PC-9 (cell line): ENCODE data around the gene MOGAT1. TPM values are rescaled to one million over a fixed set of nuclear protein-coding genes. Genes with fewer than 3 reads are reported as not detected.

Experiments
- BruUV-seq: library from RNA; stranded (reverse); fragments of 400-500 nt; replicated peaks from 2 replicates; lab custom pipeline; 2021; lab: Mats Ljungman, UMichigan
- CTCF ChIA-PET: fragments of 300-600 bp; sonication (Branson Sonifier 250); formaldehyde crosslinking; loops from one replicate; lab custom pipeline; 2022; ENCODE audit warnings: antibody characterized with exemption; lab: Charles Lee
- POLR2A ChIA-PET: fragments of 300-600 bp; sonication (Branson Sonifier 250); formaldehyde crosslinking; loops from one replicate; lab custom pipeline; 2022; ENCODE audit warnings: antibody characterized with exemption; ENCODE audit not compliant: unreplicated experiment; lab: Charles Lee
- DNase-seq, 2 experiments: peaks; one replicate each; pipeline versions ENCODE4 v3.0.0 to v3.0.0-alpha.2; 2015 to 2022; ENCODE audit warnings: mixed read lengths in 1 of 2
- H2AFZ ChIP-seq: fragments of 200-600 bp; sonication (generic); 2 replicates; pipeline ENCODE4 v1.8.1; 2017; ENCODE audit warnings: antibody characterized with exemption
- H3F3A ChIP-seq: fragments of 200-600 bp; sonication (generic); 2 replicates; pipeline ENCODE4 v1.8.1; 2017; ENCODE audit warnings: antibody characterized with exemption, mild to moderate bottlenecking, low read depth; ENCODE audit not compliant: insufficient read depth
- H3K27ac ChIP-seq: fragments of 200-600 bp; sonication (generic); 2 replicates; pipeline ENCODE4 v1.6.1; 2016; ENCODE audit warnings: mixed run types
- H3K27me3 ChIP-seq: fragments of 200-600 bp; sonication (generic); 2 replicates; pipeline ENCODE4 v1.6.1; 2016; ENCODE audit warnings: low read depth, mixed run types; ENCODE audit not compliant: insufficient read depth
- H3K36me3 ChIP-seq: fragments of 200-600 bp; sonication (generic); 2 replicates; pipeline ENCODE4 v1.6.1; 2016; ENCODE audit warnings: low read depth, mixed run types
- H3K4me1 ChIP-seq: fragments of 200-600 bp; sonication (generic); replicated peaks from 2 replicates; pipeline ENCODE4 v1.6.1; 2016; ENCODE audit warnings: mixed run types; ENCODE audit not compliant: insufficient read depth
- H3K4me2 ChIP-seq: fragments of 200-600 bp; sonication (generic); 2 replicates; pipeline ENCODE4 v1.6.1; 2017; ENCODE audit warnings: mixed run types
- H3K4me3 ChIP-seq: fragments of 200-600 bp; sonication (generic); 2 replicates; pipeline ENCODE4 v1.6.1; 2016; ENCODE audit warnings: mixed run types
- H3K79me2 ChIP-seq: fragments of 200-600 bp; sonication (generic); 2 replicates; pipeline ENCODE4 v1.6.1; 2017; ENCODE audit warnings: low read depth, mixed run types
- H3K9me2 ChIP-seq: fragments of 200-600 bp; sonication (generic); 2 replicates; pipeline ENCODE4 v1.8.1; 2017; ENCODE audit warnings: mild to moderate bottlenecking; ENCODE audit not compliant: insufficient read depth
- H3K9me3 ChIP-seq: fragments of 200-600 bp; sonication (generic); 2 replicates; pipeline ENCODE4 v1.8.1; 2016; ENCODE audit warnings: low read depth; ENCODE audit not compliant: insufficient read depth
- H4K20me1 ChIP-seq: fragments of 200-600 bp; sonication (generic); 2 replicates; pipeline ENCODE4 v1.8.1; 2017; ENCODE audit not compliant: insufficient read depth
- CTCF ChIP-seq: fragments of 200-600 bp; sonication (generic); conservative IDR thresholded peaks from 2 replicates; pipeline ENCODE4 v1.6.1; 2017; ENCODE audit warnings: mixed run types, antibody characterized with exemption, mild to moderate bottlenecking, moderate library complexity
- EZH2 ChIP-seq: fragments of 200-600 bp; sonication (generic); IDR thresholded peaks from 2 replicates; pipeline ENCODE4 v1.8.0; 2017; ENCODE audit warnings: antibody characterized with exemption, low read depth
- intact Hi-C: fragments of 100-400 bp; cut with micrococcal nuclease; formaldehyde crosslinking; loops from one replicate; pipeline ENCODE4 v1.10.0; 2022; ENCODE audit not compliant: unreplicated experiment
- total RNA-seq: library from RNA; stranded (reverse); gene quantifications from 2 replicates; pipeline ENCODE4 v1.2.3, GENCODE V29; 2021

The MOGAT1 gene
- total RNA-seq, 1 experiment from 2014 or later = 0.35 TPM

GRCh38 chr2:222747526-222748160, 76.2 kb downstream of the MOGAT1 start:
- POLR2A ChIA-PET = no interaction called here
- Histone ChIP-seq H3K79me2 (no peaks in the 10 kb centered on the region), H3K27ac (no peak overlapping the region), H3K9me3 (no peaks in the 10 kb centered on the region), H3K9me2 (no peaks in the 10 kb centered on the region), H2AFZ (no peak overlapping the region), H3K4me3 (no peak overlapping the region), H3K4me1 (no peaks in the 10 kb centered on the region), H3K36me3 (no peaks in the 10 kb centered on the region), H3F3A (no peaks in the 10 kb centered on the region; the same call in 1 of the 2 replicates), H3K4me2 (no peak overlapping the region), H3K27me3 (no peaks in the 10 kb centered on the region), H4K20me1 (no peaks in the 10 kb centered on the region)
- CTCF ChIA-PET = no interaction called here
- intact Hi-C loops = no loop called here
- DNase-seq = no peak
- TF ChIP-seq EZH2 (no peak), CTCF (no peak)
- no TSS peak for BruUV-seq

GRCh38 chr2:222750533-222750932, 79.1 kb downstream of the MOGAT1 start:
- Histone ChIP-seq H3K9me3 (no peaks in the 10 kb centered on the region), H3F3A (peaks cover 6% of the 10 kb centered on the region; the same call in 1 of the 2 replicates), H3K4me1 (peaks cover 6% of the 10 kb centered on the region), H3K27ac (no peak overlapping the region), H2AFZ (no peak overlapping the region), H3K27me3 (no peaks in the 10 kb centered on the region), H3K4me2 (no peak overlapping the region), H3K4me3 (no peak overlapping the region), H3K79me2 (no peaks in the 10 kb centered on the region), H3K9me2 (no peaks in the 10 kb centered on the region), H4K20me1 (no peaks in the 10 kb centered on the region), H3K36me3 (no peaks in the 10 kb centered on the region)
- TF ChIP-seq EZH2 (no peak), CTCF (no peak)
- intact Hi-C loops = no loop called here
- POLR2A ChIA-PET = interaction anchor here (0.6 kb wide), 2 partner anchors 133 to 175 kb away, joined by 3 read pairs; no protein-coding TSS in a partner anchor
- CTCF ChIA-PET = interaction anchor here (0.6 kb wide), 1 partner anchor 40 kb away, joined by 3 read pairs; no protein-coding TSS in a partner anchor
- no peak for DNase-seq
- BruUV-seq = no TSS peak

- peaks cover 13% of the 10 kb centered on the region for H3K4me1 ChIP-seq
- H3K9me2 ChIP-seq = no peaks in the 10 kb centered on the region
- H3K27ac ChIP-seq = no peak overlapping the region
- no peaks in the 10 kb centered on the region for H4K20me1 ChIP-seq
- H3F3A ChIP-seq = peaks cover 13% of the 10 kb centered on the region; the same call in 1 of the 2 replicates
- no peak overlapping the region for H3K4me3 ChIP-seq
- CTCF ChIA-PET = interaction anchor here (0.6 kb wide), 1 partner anchor 799 kb away, joined by 4 read pairs; no protein-coding TSS in a partner anchor
- H3K36me3 ChIP-seq = no peaks in the 10 kb centered on the region
- H3K79me2 ChIP-seq = no peaks in the 10 kb centered on the region
- POLR2A ChIA-PET = no interaction called here
- no peaks in the 10 kb centered on the region for H3K9me3 ChIP-seq
- no peaks in the 10 kb centered on the region for H3K27me3 ChIP-seq
- no TSS peak for BruUV-seq
- no peak overlapping the region for H2AFZ ChIP-seq
- no peak for DNase-seq
- no peak overlapping the region for H3K4me2 ChIP-seq
- no peak for TF ChIP-seq EZH2
- TF ChIP-seq CTCF = no peak
- intact Hi-C loops = no loop called here
These were observed 79.8 kb downstream of the MOGAT1 start for GRCh38 chr2:222751238-222751637.
